CD14-positive monocyte (primary cell): ENCODE results near the gene ZNF212. TPM values are rescaled to one million over a fixed set of nuclear protein-coding genes. Genes with fewer than 3 reads are reported as not detected.

Experiments used
- DNase-seq, 3 donors: peaks; one replicate each; pipeline ENCODE4 v3.0.0-alpha.2; 2011 to 2022
- H2AFZ ChIP-seq: 2 replicates; pipeline ENCODE4 v1.6.0; 2012; ENCODE audit warnings: mild to moderate bottlenecking, low read depth, low read length, inconsistent platforms; ENCODE audit not compliant: insufficient read depth, poor library complexity, severe bottlenecking
- H3K27ac ChIP-seq, 2 donors: 1 replicate in 1 of 2; 2 replicates in 1 of 2; pipeline ENCODE4 v1.5.1; 2012 to 2013; ENCODE audit warnings: low read length in 2 of 2, control low read depth in 1 of 2, inconsistent platforms in 1 of 2, low read depth in 1 of 2, mild to moderate bottlenecking in 1 of 2
- H3K27me3 ChIP-seq, 2 donors: one replicate each; pipeline versions ENCODE4 v1.6.0 to v1.6.1; 2011 to 2013; ENCODE audit warnings: low read length in 2 of 2; ENCODE audit not compliant: control insufficient read depth in 2 of 2, insufficient read depth in 2 of 2
- H3K36me3 ChIP-seq, 2 donors: replicated peaks in 1 of 2; 1 replicate in 1 of 2; 2 replicates in 1 of 2; pipeline versions ENCODE4 v1.5.1 to v1.6.1; 2012 to 2013; ENCODE audit warnings: low read length in 2 of 2, control low read depth in 1 of 2, inconsistent platforms in 1 of 2, mild to moderate bottlenecking in 1 of 2; ENCODE audit not compliant: insufficient read depth in 2 of 2, control insufficient read depth in 1 of 2
- H3K4me1 ChIP-seq, 2 donors: 1 replicate in 1 of 2; 2 replicates in 1 of 2; pipeline versions ENCODE4 v1.5.1 to v1.6.1; 2012 to 2013; ENCODE audit warnings: low read length in 2 of 2, control low read depth in 1 of 2, inconsistent platforms in 1 of 2, mild to moderate bottlenecking in 1 of 2, moderate library complexity in 1 of 2; ENCODE audit not compliant: insufficient read depth in 2 of 2, control insufficient read depth in 1 of 2
- H3K4me2 ChIP-seq: replicated peaks from 2 replicates; pipeline ENCODE3; 2012; ENCODE audit warnings: low read length, moderate library complexity, mild to moderate bottlenecking; ENCODE audit not compliant: poor library complexity, severe bottlenecking; ENCODE audit errors: extremely low read depth
- H3K4me3 ChIP-seq, 3 experiments: fragments of 200-600 bp in 1 of 3; sonication (generic) in 1 of 3; replicated peaks in 1 of 3; 1 replicate in 2 of 3; 2 replicates in 1 of 3; pipeline ENCODE4 v1.5.1; 2011 to 2013; ENCODE audit warnings: low read length in 3 of 3, mild to moderate bottlenecking in 3 of 3, control low read depth in 2 of 3, low read depth in 2 of 3, inconsistent platforms in 1 of 3, moderate library complexity in 1 of 3
- H3K79me2 ChIP-seq: 2 replicates; pipeline ENCODE4 v1.6.0; 2012; ENCODE audit warnings: mild to moderate bottlenecking, control low read depth, inconsistent platforms, low read length, moderate library complexity; ENCODE audit not compliant: insufficient read depth
- H3K9ac ChIP-seq: 2 replicates; pipeline ENCODE4 v1.6.0; 2017; ENCODE audit warnings: low read length, mild to moderate bottlenecking; ENCODE audit not compliant: insufficient read depth, poor library complexity, severe bottlenecking
- H3K9me3 ChIP-seq, 2 donors: replicated peaks in 1 of 2; 1 replicate in 1 of 2; 2 replicates in 1 of 2; pipeline versions ENCODE4 v1.5.1 to v1.6.1; 2012 to 2013; ENCODE audit warnings: low read length in 2 of 2, control low read depth in 1 of 2; ENCODE audit not compliant: control insufficient read depth in 1 of 2, insufficient read depth in 1 of 2
- H4K20me1 ChIP-seq: 2 replicates; pipeline ENCODE4 v1.6.0; 2012; ENCODE audit warnings: mild to moderate bottlenecking, low read length, control low read depth, moderate library complexity; ENCODE audit not compliant: insufficient read depth
- H3K27ac Mint-ChIP-seq, 7 donors: one replicate each; pipeline ENCODE4 v1.8.0; 2020; ENCODE audit warnings: mild to moderate bottlenecking in 7 of 7, mixed read lengths in 7 of 7, moderate library complexity in 6 of 7, inconsistent platforms in 2 of 7
- H3K27me3 Mint-ChIP-seq, 3 donors: one replicate each; pipeline ENCODE4 v1.8.0; 2021 to 2022; ENCODE audit warnings: low read depth in 3 of 3, mild to moderate bottlenecking in 3 of 3, mixed read lengths in 3 of 3, moderate library complexity in 3 of 3, inconsistent platforms in 1 of 3
- H3K36me3 Mint-ChIP-seq, 2 donors: one replicate each; pipeline ENCODE4 v1.8.0; 2020; ENCODE audit warnings: mixed read lengths in 2 of 2, inconsistent platforms in 1 of 2, mild to moderate bottlenecking in 1 of 2
- H3K4me1 Mint-ChIP-seq: one replicate; pipeline ENCODE4 v1.8.0; 2020; ENCODE audit warnings: mild to moderate bottlenecking, mixed read lengths
- H3K4me3 Mint-ChIP-seq, 2 donors: one replicate each; pipeline ENCODE4 v1.8.0; 2020; ENCODE audit warnings: mild to moderate bottlenecking in 2 of 2, mixed read lengths in 2 of 2, moderate library complexity in 1 of 2
- H3K9me3 Mint-ChIP-seq, 7 donors: one replicate each; pipeline ENCODE4 v1.8.0; 2020 to 2022; ENCODE audit warnings: mixed read lengths in 7 of 7, mild to moderate bottlenecking in 6 of 7, moderate library complexity in 6 of 7, inconsistent platforms in 2 of 7
- WGBS: methylation state at CpG from one replicate; pipeline ENCODE4 v1.1.5; 2013; ENCODE audit warnings: missing lambda C conversion rate; ENCODE audit not compliant: insufficient coverage; 5-methylcytosine and 5-hydroxymethylcytosine counted together
- intact Hi-C, 2 donors: fragments of 100-400 bp; cut with micrococcal nuclease; formaldehyde crosslinking; loops; one replicate each; pipeline versions ENCODE4 v1.15.0 to v1.15.1; 2023
- polyA plus RNA-seq, 3 donors: library from polyadenylated mRNA; depleted of rRNA in 1 of 3; unstranded in 2 of 3; stranded (reverse) in 1 of 3; fragments of 300-500 nt in 2 of 3; fragments of >200 nt in 1 of 3; fragmentation: Illumina TruSeq in 2 of 3; gene quantifications; 1 replicate in 2 of 3; 2 replicates in 1 of 3; pipeline ENCODE4 v1.2.3, GENCODE V29; 2012 to 2021
- TF ChIP-seq, protein P1 (sequence below): fragments of 200-600 bp; IDR thresholded peaks from one replicate; pipeline ENCODE4 v1.8.0; 2022; ENCODE audit warnings: antibody characterized with exemption, mild to moderate bottlenecking

Gene ZNF212
- polyA plus RNA-seq, 3 donors: 1.6 to 5.9 (median 2.3) TPM

DNA sequence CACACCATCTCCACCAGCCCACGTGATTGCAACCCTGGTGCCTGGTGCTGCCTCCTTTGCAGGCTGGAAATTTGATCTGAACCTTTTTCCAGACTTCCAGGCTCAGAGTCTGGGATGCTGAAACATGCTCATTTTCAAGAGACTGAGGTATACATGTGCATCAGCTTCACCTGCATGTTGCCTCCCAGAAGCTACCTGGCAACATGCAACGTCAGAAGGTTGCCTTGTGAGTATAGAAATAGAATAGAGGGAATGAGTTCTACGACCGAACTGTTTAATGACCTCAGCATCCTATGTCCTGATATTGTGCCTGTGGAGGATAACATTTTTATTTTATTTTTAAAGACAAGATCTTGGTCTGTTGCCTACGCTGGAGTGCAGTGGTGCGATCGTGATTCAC is 1.9 kb upstream of the ZNF212 start:
- peaks cover under 1 to 4% (median 1%) of the 10 kb centered on the region in 7 donors for H3K9me3 Mint-ChIP-seq
- H3K4me3 Mint-ChIP-seq: no peak overlapping the region
- no peaks in the 10 kb centered on the region for H3K36me3 ChIP-seq
- no peak overlapping the region for H3K27ac ChIP-seq
- peaks cover 0 to 6% of the 10 kb centered on the region in 2 donors for H3K36me3 Mint-ChIP-seq
- 75% methylated on average over 1 of the region's 7 CpGs for WGBS
- H3K27me3 ChIP-seq: no peaks in the 10 kb centered on the region
- no peak overlapping the region for H3K9ac ChIP-seq
- intact Hi-C loops: no loop called here
- H3K79me2 ChIP-seq: peaks cover 28% of the 10 kb centered on the region
- H4K20me1 ChIP-seq: peaks cover 11% of the 10 kb centered on the region
- H3K9me3 ChIP-seq: no peaks in the 10 kb centered on the region
- no peak for DNase-seq
- H3K4me3 ChIP-seq: no peak overlapping the region
- H3K27me3 Mint-ChIP-seq: peaks cover 2 to 11% (median 2%) of the 10 kb centered on the region in 3 donors
- H3K4me1 ChIP-seq: peaks cover 17 to 20% of the 10 kb centered on the region in 2 donors
- peaks cover 28% of the 10 kb centered on the region for H3K4me1 Mint-ChIP-seq
- H3K4me2 ChIP-seq: no peak overlapping the region
- no peak overlapping the region for H3K27ac Mint-ChIP-seq
- TF ChIP-seq, protein P1, sequence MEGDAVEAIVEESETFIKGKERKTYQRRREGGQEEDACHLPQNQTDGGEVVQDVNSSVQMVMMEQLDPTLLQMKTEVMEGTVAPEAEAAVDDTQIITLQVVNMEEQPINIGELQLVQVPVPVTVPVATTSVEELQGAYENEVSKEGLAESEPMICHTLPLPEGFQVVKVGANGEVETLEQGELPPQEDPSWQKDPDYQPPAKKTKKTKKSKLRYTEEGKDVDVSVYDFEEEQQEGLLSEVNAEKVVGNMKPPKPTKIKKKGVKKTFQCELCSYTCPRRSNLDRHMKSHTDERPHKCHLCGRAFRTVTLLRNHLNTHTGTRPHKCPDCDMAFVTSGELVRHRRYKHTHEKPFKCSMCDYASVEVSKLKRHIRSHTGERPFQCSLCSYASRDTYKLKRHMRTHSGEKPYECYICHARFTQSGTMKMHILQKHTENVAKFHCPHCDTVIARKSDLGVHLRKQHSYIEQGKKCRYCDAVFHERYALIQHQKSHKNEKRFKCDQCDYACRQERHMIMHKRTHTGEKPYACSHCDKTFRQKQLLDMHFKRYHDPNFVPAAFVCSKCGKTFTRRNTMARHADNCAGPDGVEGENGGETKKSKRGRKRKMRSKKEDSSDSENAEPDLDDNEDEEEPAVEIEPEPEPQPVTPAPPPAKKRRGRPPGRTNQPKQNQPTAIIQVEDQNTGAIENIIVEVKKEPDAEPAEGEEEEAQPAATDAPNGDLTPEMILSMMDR: no peak
- H2AFZ ChIP-seq: no peak overlapping the region

DNA sequence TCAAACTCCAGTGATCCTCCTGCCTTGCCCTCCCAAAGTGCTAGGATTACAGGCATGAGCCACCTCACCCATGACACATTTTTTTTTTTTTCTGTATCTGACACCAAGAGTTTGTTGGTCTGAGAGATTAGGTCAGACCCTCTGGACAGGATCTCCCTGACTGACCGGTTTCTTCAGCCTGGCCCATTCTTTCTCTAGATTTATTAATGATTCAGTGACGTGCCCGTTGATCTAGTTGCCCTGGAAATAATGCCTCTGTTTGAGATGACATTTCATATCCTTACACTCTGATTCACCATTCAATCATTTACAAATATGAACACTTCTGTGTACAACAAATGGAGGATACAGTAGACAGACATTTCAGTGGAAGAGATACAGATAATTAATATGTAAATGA is 1.4 kb upstream of the ZNF212 start:
- no peak overlapping the region for H3K4me3 ChIP-seq
- no peak overlapping the region for H3K27ac ChIP-seq
- H3K4me2 ChIP-seq: no peak overlapping the region
- H3K79me2 ChIP-seq: peaks cover 30% of the 10 kb centered on the region
- DNase-seq: no peak
- Mint-ChIP-seq H3K27me3 (peaks cover 2 to 5% (median 2%) of the 10 kb centered on the region in 3 donors), H3K9me3 (peaks cover 3 to 9% (median 6%) of the 10 kb centered on the region in 7 donors), H3K4me3 (peak overlapping the region in 1 of 2 donors; percentile 2), H3K27ac (peak overlapping the region in 1 of 7 donors; percentile 17), H3K36me3 (peaks cover 0 to 11% of the 10 kb centered on the region in 2 donors), H3K4me1 (peaks cover 28% of the 10 kb centered on the region)
- no peaks in the 10 kb centered on the region for H3K36me3 ChIP-seq
- H3K9me3 ChIP-seq: peaks cover 3 to 4% of the 10 kb centered on the region in 2 donors
- H3K9ac ChIP-seq: no peak overlapping the region
- H4K20me1 ChIP-seq: peaks cover 11% of the 10 kb centered on the region
- H2AFZ ChIP-seq: no peak overlapping the region
- TF ChIP-seq, protein P1: no peak
- peaks cover 17 to 20% of the 10 kb centered on the region in 2 donors for H3K4me1 ChIP-seq
- WGBS: no CpG with 5 or more reads among the region's 3 CpGs
- intact Hi-C loops: no loop called here
- no peaks in the 10 kb centered on the region for H3K27me3 ChIP-seq
